Natural killer cell (primary cell): ENCODE results near the gene LAPTM4A. TPM values are rescaled to one million over a fixed set of nuclear protein-coding genes. Genes with fewer than 3 reads are reported as not detected.
"Not testable (repeated sequence)": the region's sequence is repeated elsewhere in the genome, so short reads cannot be mapped to it uniquely, and the experiment has no call there.

Experiments
- ATAC-seq, 3 donors: fragments of 150-1000 bp in 2 of 3; fragments of 200-7000 bp in 1 of 3; cut with Tn5 transposase; 1 replicate in 1 of 3; 2 replicates in 2 of 3; pipeline ENCODE4 v1.10.0; 2021; ENCODE audit warnings: mild to moderate bottlenecking in 2 of 3, moderate library complexity in 2 of 3
- DNase-seq, 2 donors: peaks; one replicate each; pipeline versions ENCODE4 v3.0.0 to v3.0.0-alpha.2; 2013 to 2021; ENCODE audit warnings: mixed read lengths in 1 of 2
- H3K27ac ChIP-seq: one replicate; pipeline ENCODE4 v1.5.1; 2013; ENCODE audit warnings: mild to moderate bottlenecking, low read length
- H3K27me3 ChIP-seq: one replicate; pipeline ENCODE4 v1.6.1; 2013; ENCODE audit warnings: low read length; ENCODE audit not compliant: control insufficient read depth, insufficient read depth
- H3K36me3 ChIP-seq: one replicate; pipeline ENCODE4 v1.6.1; 2013; ENCODE audit warnings: low read length; ENCODE audit not compliant: control insufficient read depth, insufficient read depth
- H3K4me1 ChIP-seq: one replicate; pipeline ENCODE4 v1.6.1; 2013; ENCODE audit warnings: low read length; ENCODE audit not compliant: control insufficient read depth, insufficient read depth
- H3K4me3 ChIP-seq: one replicate; pipeline ENCODE4 v1.5.1; 2013; ENCODE audit warnings: low read length
- H3K9me3 ChIP-seq: one replicate; pipeline ENCODE4 v1.6.1; 2013; ENCODE audit warnings: low read length; ENCODE audit not compliant: control insufficient read depth, insufficient read depth
- H3K27ac Mint-ChIP-seq, 2 donors: one replicate each; pipeline ENCODE4 v1.8.0; 2022; ENCODE audit warnings: mild to moderate bottlenecking in 2 of 2, mixed read lengths in 2 of 2, moderate library complexity in 1 of 2
- H3K27me3 Mint-ChIP-seq, 2 donors: one replicate each; pipeline ENCODE4 v1.8.0; 2022; ENCODE audit warnings: low read depth in 2 of 2, mixed read lengths in 2 of 2
- H3K36me3 Mint-ChIP-seq: one replicate; pipeline ENCODE4 v1.8.0; 2022; ENCODE audit warnings: mixed read lengths
- H3K4me1 Mint-ChIP-seq, 2 donors: one replicate each; pipeline ENCODE4 v1.8.0; 2022; ENCODE audit warnings: mixed read lengths in 2 of 2
- H3K4me3 Mint-ChIP-seq: one replicate; pipeline ENCODE4 v1.8.0; 2022; ENCODE audit warnings: mild to moderate bottlenecking, moderate library complexity, mixed read lengths
- H3K9me3 Mint-ChIP-seq, 2 donors: one replicate each; pipeline ENCODE4 v1.8.0; 2022; ENCODE audit warnings: mixed read lengths in 2 of 2
- WGBS: methylation state at CpG from one replicate; pipeline ENCODE4 v1.1.7; 2013; ENCODE audit warnings: missing lambda C conversion rate; ENCODE audit not compliant: insufficient coverage; 5-methylcytosine and 5-hydroxymethylcytosine counted together
- intact Hi-C: fragments of 100-400 bp; cut with micrococcal nuclease; formaldehyde crosslinking; loops from one replicate; pipeline ENCODE4 v1.14.2; 2022
- total RNA-seq, 4 donors: library from RNA; stranded (reverse); fragments of 120-200 nt in 1 of 4; gene quantifications; one replicate each; pipeline versions ENCODE4 v1.2.3 to v1.2.4, GENCODE V29; 2013 to 2022
- TF ChIP-seq, protein P1 (sequence below): fragments of 200-600 bp; IDR thresholded peaks from one replicate; pipeline ENCODE4 v1.8.0; 2022; ENCODE audit warnings: antibody characterized with exemption

LAPTM4A gene
- total RNA-seq, 3 donors from 2014 or later (not counting 1 experiment from before 2014, with no cell fraction given): 60.6 to 98.4 (median 75.0) TPM

DNA sequence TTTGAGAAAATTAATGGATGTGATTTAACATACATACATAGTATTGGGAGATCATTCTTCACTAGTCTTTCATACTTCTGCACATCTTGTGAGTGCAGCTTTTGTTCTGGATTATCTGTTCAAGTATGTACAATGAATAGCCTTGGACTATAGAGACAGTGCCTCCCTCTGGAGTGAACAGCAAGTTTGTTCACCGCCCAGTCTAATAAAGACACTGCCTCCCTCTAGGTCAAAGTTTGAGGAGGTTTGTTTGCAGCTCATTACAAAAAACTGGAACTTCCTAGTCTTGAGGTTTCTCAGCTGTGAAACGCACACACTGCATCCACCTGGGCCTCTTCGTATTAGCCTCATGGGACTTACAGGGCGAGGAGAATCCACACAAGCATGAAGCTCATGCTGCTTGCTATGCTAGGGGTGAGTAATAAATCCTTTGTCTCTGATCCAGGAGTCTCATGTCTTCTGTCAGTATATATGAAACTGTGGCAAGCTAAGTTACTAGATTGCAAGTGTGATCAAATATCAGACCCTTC, 26.0 kb upstream of the LAPTM4A start:
- Mint-ChIP-seq H3K4me1 (no peaks in the 10 kb centered on the region), H3K27ac (no peak overlapping the region), H3K36me3 (no peaks in the 10 kb centered on the region), H3K4me3 (no peak overlapping the region), H3K9me3 (no peaks in the 10 kb centered on the region), H3K27me3 (peaks cover 4 to 7% of the 10 kb centered on the region in 2 donors)
- 63% methylated on average over 4 of the region's 4 CpGs for WGBS
- Histone ChIP-seq H3K27me3 (no peaks in the 10 kb centered on the region), H3K27ac (no peak overlapping the region), H3K9me3 (no peaks in the 10 kb centered on the region), H3K4me1 (no peaks in the 10 kb centered on the region), H3K36me3 (no peaks in the 10 kb centered on the region), H3K4me3 (no peak overlapping the region)
- TF ChIP-seq, protein P1, sequence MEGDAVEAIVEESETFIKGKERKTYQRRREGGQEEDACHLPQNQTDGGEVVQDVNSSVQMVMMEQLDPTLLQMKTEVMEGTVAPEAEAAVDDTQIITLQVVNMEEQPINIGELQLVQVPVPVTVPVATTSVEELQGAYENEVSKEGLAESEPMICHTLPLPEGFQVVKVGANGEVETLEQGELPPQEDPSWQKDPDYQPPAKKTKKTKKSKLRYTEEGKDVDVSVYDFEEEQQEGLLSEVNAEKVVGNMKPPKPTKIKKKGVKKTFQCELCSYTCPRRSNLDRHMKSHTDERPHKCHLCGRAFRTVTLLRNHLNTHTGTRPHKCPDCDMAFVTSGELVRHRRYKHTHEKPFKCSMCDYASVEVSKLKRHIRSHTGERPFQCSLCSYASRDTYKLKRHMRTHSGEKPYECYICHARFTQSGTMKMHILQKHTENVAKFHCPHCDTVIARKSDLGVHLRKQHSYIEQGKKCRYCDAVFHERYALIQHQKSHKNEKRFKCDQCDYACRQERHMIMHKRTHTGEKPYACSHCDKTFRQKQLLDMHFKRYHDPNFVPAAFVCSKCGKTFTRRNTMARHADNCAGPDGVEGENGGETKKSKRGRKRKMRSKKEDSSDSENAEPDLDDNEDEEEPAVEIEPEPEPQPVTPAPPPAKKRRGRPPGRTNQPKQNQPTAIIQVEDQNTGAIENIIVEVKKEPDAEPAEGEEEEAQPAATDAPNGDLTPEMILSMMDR: no peak
- DNase-seq (no peak), ATAC-seq (no peak)
- intact Hi-C loops: no loop called here

DNA sequence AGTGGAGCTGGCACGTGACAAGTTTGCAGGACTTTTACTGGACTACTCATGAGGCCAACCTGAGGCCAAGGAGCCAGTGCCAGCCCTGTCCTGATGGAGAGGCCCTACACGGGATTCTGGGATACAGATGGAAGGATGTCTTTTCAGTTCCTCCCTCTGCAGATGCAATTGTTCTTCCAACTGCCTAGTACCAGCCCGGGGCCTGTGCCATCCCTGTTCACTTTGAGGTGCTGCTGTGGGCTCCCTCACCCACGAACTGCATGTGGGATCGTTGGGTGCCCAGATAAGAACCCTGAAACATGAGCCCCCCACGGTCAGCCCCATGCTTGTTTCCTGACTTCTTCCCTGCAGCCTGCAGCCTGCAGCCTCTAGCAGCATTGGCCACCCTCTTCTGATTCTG, 25.3 kb upstream of the LAPTM4A start:
- no peaks in the 10 kb centered on the region for H3K36me3 ChIP-seq
- 87% methylated on average over 6 of the region's 6 CpGs for WGBS
- Mint-ChIP-seq H3K4me1 (no peaks in the 10 kb centered on the region), H3K27me3 (peaks cover 6 to 7% of the 10 kb centered on the region in 2 donors), H3K36me3 (no peaks in the 10 kb centered on the region), H3K27ac (no peak overlapping the region), H3K9me3 (no peaks in the 10 kb centered on the region), H3K4me3 (no peak overlapping the region)
- no peaks in the 10 kb centered on the region for H3K27me3 ChIP-seq
- ATAC-seq (no peak), DNase-seq (no peak)
- H3K4me1 ChIP-seq: no peaks in the 10 kb centered on the region
- no peak overlapping the region for H3K27ac ChIP-seq
- TF ChIP-seq, protein P1: no peak
- intact Hi-C loops: no loop called here
- H3K9me3 ChIP-seq: no peaks in the 10 kb centered on the region
- H3K4me3 ChIP-seq: no peak overlapping the region

DNA sequence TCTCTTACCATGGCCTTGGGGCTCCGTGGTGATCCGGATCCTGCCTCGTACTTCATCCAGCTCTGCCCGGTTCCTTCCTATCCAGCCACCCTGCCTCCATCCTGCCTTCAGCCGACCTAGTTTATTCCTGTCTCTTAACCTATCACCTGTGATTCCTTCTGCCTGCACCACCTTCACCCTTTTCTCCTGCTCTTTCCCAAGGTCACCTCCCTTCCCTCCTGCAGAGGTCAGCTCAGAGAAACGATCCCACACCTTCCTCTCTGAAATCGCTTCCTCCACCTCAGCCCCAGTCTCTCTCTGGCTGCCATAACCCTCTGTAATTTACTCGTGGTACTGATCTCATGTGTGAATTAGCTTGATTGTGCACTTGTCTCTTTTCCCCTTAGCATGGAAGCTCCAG, 23.5 kb upstream of the LAPTM4A start:
- Histone ChIP-seq H3K4me1 (no peaks in the 10 kb centered on the region), H3K4me3 (no peak overlapping the region), H3K36me3 (no peaks in the 10 kb centered on the region), H3K27ac (no peak overlapping the region), H3K9me3 (no peaks in the 10 kb centered on the region), H3K27me3 (no peaks in the 10 kb centered on the region)
- no peak for ATAC-seq
- Mint-ChIP-seq H3K36me3 (no peaks in the 10 kb centered on the region), H3K27me3 (peaks cover 6 to 7% of the 10 kb centered on the region in 2 donors), H3K4me3 (no peak overlapping the region), H3K9me3 (no peaks in the 10 kb centered on the region), H3K4me1 (no peaks in the 10 kb centered on the region), H3K27ac (no peak overlapping the region)
- WGBS: 80% methylated on average over 8 of the region's 8 CpGs
- TF ChIP-seq, protein P1: no peak
- no peak for DNase-seq
- intact Hi-C loops: no loop called here

DNA sequence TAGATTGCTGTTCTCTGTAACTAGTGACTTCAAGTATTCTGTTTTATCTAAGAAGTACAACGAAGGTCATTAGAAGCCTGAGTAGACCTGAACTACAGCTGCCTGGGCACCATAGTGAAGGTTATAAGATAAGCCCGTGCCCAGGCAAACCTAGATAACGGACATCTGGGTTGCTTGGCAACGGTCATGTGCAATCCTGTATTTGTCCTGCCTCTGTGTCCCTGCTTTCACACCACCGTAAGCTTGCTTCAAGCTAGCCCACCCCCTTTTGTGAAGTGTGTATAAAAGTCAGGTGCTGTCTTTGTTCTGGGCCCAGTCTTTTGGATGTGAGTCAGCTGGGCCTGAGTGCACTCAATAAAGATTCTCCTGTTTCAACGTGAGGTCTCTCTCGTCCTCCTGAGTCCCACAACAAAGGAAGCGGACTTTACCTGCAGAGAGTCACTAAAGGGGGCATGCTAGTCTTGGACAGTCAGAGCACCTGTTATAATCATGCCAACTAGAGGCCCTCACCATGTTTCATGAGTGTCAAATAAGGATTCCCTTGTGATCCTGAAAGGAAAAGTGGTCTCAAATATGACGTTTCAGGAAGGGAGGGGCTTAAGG, 22.7 kb upstream of the LAPTM4A start:
- H3K4me3 Mint-ChIP-seq, H3K27me3 ChIP-seq, H3K36me3 Mint-ChIP-seq, H3K27me3 Mint-ChIP-seq, H3K9me3 ChIP-seq, H3K4me1 Mint-ChIP-seq, H3K27ac Mint-ChIP-seq, H3K4me3 ChIP-seq, H3K27ac ChIP-seq, ATAC-seq, H3K4me1 ChIP-seq, H3K36me3 ChIP-seq, DNase-seq, H3K9me3 Mint-ChIP-seq, intact Hi-C loops: not testable (repeated sequence)
- 89% methylated on average over 8 of the region's 9 CpGs for WGBS
